Common myeloid progenitor, CD34-positive (primary cell): ENCODE results near the gene AKNAD1.

Experiments
- CTCF ChIA-PET: fragments of 350-600 bp; sonication (Branson Sonifier 250); formaldehyde crosslinking; loops from one replicate; lab custom pipeline; 2021; ENCODE audit warnings: antibody characterized with exemption; lab: Charles Lee
- POLR2A ChIA-PET: fragments of 350-600 bp; sonication (Branson Sonifier 250); formaldehyde crosslinking; loops from one replicate; lab custom pipeline; 2021; ENCODE audit warnings: antibody characterized with exemption; lab: Charles Lee
- DNase-seq, 3 donors: peaks; one replicate each; pipeline versions ENCODE4 v3.0.0 to v3.0.0-alpha.2; 2013
- H3K27ac ChIP-seq, 2 experiments: 1 replicate in 1 of 2; 2 replicates in 1 of 2; pipeline ENCODE4 v1.7.0; 2013; ENCODE audit warnings: inconsistent platforms in 2 of 2, low read length in 2 of 2, mild to moderate bottlenecking in 2 of 2, low read depth in 1 of 2, moderate library complexity in 1 of 2; ENCODE audit not compliant: severe bottlenecking in 2 of 2, insufficient read depth in 1 of 2, poor library complexity in 1 of 2
- H3K27me3 ChIP-seq, 5 experiments: replicated peaks in 2 of 5; 1 replicate in 3 of 5; 2 replicates in 2 of 5; pipeline versions ENCODE4 v1.6.1 to v1.7.0; 2013; ENCODE audit warnings: low read length in 4 of 5, mild to moderate bottlenecking in 2 of 5, moderate library complexity in 2 of 5, inconsistent platforms in 1 of 5; ENCODE audit not compliant: insufficient read depth in 5 of 5, control insufficient read depth in 4 of 5
- H3K36me3 ChIP-seq, 4 experiments: 1 replicate in 2 of 4; 2 replicates in 2 of 4; pipeline versions ENCODE4 v1.6.1 to v1.7.0; 2013; ENCODE audit warnings: low read length in 3 of 4, control low read depth in 1 of 4, mild to moderate bottlenecking in 1 of 4; ENCODE audit not compliant: control insufficient read depth in 4 of 4, insufficient read depth in 4 of 4
- H3K4me1 ChIP-seq, 4 experiments: 1 replicate in 3 of 4; 2 replicates in 1 of 4; pipeline versions ENCODE4 v1.6.1 to v1.7.1; 2013; ENCODE audit warnings: low read length in 3 of 4, mild to moderate bottlenecking in 3 of 4, control low read depth in 1 of 4, inconsistent platforms in 1 of 4, moderate library complexity in 1 of 4; ENCODE audit not compliant: control insufficient read depth in 4 of 4, insufficient read depth in 4 of 4; ENCODE audit errors: control extremely low read depth in 1 of 4
- H3K4me3 ChIP-seq, 7 experiments: 1 replicate in 4 of 7; 2 replicates in 3 of 7; pipeline versions ENCODE4 v1.5.1 to v1.7.0; 2013; ENCODE audit warnings: mild to moderate bottlenecking in 7 of 7, low read length in 6 of 7, moderate library complexity in 6 of 7, inconsistent platforms in 2 of 7, low read depth in 2 of 7, control low read depth in 1 of 7; ENCODE audit not compliant: insufficient read depth in 4 of 7, control insufficient read depth in 1 of 7; ENCODE audit errors: extremely low read depth in 1 of 7
- H3K9me3 ChIP-seq, 5 experiments: 1 replicate in 4 of 5; 2 replicates in 1 of 5; pipeline versions ENCODE4 v1.6.1 to v1.7.1; 2013; ENCODE audit warnings: low read length in 4 of 5, mild to moderate bottlenecking in 2 of 5, inconsistent platforms in 1 of 5, low read depth in 1 of 5, moderate library complexity in 1 of 5; ENCODE audit not compliant: control insufficient read depth in 4 of 5, insufficient read depth in 2 of 5; ENCODE audit errors: control extremely low read depth in 1 of 5
- WGBS: methylation state at CpG from one replicate; pipeline ENCODE4 v1.1.5; 2013; ENCODE audit not compliant: insufficient coverage; 5-methylcytosine and 5-hydroxymethylcytosine counted together

AKNAD1 gene

GRCh38 chr1:108815566-108815965 is 41.3 kb downstream of the AKNAD1 start:
- CTCF ChIA-PET: no interaction called here
- no peaks in the 10 kb centered on the region for H3K9me3 ChIP-seq
- POLR2A ChIA-PET: no interaction called here
- no peaks in the 10 kb centered on the region for H3K27me3 ChIP-seq
- H3K36me3 ChIP-seq: peaks cover 0 to 5% (median 4%) of the 10 kb centered on the region in 4 experiments
- H3K4me3 ChIP-seq: no peak overlapping the region
- H3K27ac ChIP-seq: no peak overlapping the region
- H3K4me1 ChIP-seq: peaks cover 0 to 7% (median 4%) of the 10 kb centered on the region in 4 experiments
- no peak for DNase-seq

DNA sequence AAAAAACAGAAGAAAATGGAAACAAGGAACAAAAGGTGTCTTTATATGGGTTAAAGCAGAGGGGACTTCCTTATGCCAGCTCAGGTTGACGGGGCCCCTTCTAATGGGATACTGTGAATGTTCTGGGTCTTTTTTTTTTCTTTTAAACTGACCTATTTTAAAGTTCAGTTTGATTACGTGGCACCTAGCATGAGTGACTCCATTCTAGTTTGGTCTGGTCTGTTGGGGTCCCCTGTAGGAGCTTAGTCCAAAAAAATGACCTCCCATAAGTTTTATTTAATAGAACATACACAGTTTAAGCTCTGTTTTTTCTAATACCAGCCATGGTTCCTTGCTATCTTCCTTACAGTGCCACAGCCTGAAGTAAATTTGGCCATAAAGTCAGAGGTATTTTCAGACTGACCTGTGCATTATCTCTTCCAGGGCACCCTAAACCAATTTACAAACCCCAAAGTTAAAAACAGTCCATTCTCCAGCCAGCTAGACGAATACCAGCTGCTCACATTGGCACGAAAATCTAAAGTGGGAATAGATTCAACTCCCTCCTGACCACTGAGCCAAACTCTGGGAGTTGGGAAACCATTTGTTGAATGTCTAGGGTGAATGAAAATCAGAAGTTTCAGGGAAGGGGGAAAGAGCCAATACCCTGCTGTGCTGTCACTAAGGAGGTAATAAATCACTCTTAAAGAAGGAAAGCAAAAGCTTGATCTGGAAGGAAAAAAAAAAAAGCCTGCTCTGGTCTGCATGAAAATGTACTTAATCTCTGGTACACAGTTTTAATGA is 42.4 kb downstream of the AKNAD1 start:
- ChIA-PET POLR2A (no interaction called here), CTCF (interaction anchor here (0.8 to 1.4 kb wide), 3 partner anchors 9 to 84 kb away, joined by 3 to 4 read pairs (median 3); no protein-coding TSS in a partner anchor)
- no peaks in the 10 kb centered on the region for H3K27me3 ChIP-seq
- H3K9me3 ChIP-seq: no peaks in the 10 kb centered on the region
- DNase-seq: peak in 2 of 3 donors; percentile 26 to 32
- no peak overlapping the region for H3K27ac ChIP-seq
- peaks cover 3 to 10% (median 4%) of the 10 kb centered on the region in 4 experiments for H3K36me3 ChIP-seq
- WGBS: no CpG with 5 or more reads among the region's 4 CpGs
- H3K4me3 ChIP-seq: no peak overlapping the region
- peaks cover 0 to 7% (median 4%) of the 10 kb centered on the region in 4 experiments for H3K4me1 ChIP-seq

- H3K36me3 ChIP-seq: peaks cover 7 to 13% (median 9%) of the 10 kb centered on the region in 4 experiments
- WGBS: 100% methylated on average over 2 of the region's 2 CpGs
- peaks cover 0 to 7% (median 4%) of the 10 kb centered on the region in 4 experiments for H3K4me1 ChIP-seq
- H3K27ac ChIP-seq: no peak overlapping the region
- no peaks in the 10 kb centered on the region for H3K9me3 ChIP-seq
- CTCF ChIA-PET: interaction anchor here (1.1 to 1.4 kb wide), 2 partner anchors 14 to 83 kb away, joined by 3 read pairs; no protein-coding TSS in a partner anchor
- DNase-seq: no peak
- no peak overlapping the region for H3K4me3 ChIP-seq
- POLR2A ChIA-PET: no interaction called here
- no peaks in the 10 kb centered on the region for H3K27me3 ChIP-seq
These were observed 43.6 kb downstream of the AKNAD1 start for GRCh38 chr1:108813326-108813725.

GRCh38 chr1:108811611-108812010 is 45.3 kb downstream of the AKNAD1 start:
- no CpG with 5 or more reads among the region's 3 CpGs for WGBS
- H3K27ac ChIP-seq: no peak overlapping the region
- H3K9me3 ChIP-seq: no peaks in the 10 kb centered on the region
- no peak for DNase-seq
- no peaks in the 10 kb centered on the region for H3K27me3 ChIP-seq
- CTCF ChIA-PET: interaction anchor here (1.3 kb wide), 1 partner anchor 11 kb away, joined by 4 read pairs; no protein-coding TSS in a partner anchor
- peaks cover 10 to 29% (median 12%) of the 10 kb centered on the region in 4 experiments for H3K36me3 ChIP-seq
- H3K4me3 ChIP-seq: no peak overlapping the region
- POLR2A ChIA-PET: no interaction called here
- peaks cover 0 to 7% (median 4%) of the 10 kb centered on the region in 4 experiments for H3K4me1 ChIP-seq

- H3K4me3 ChIP-seq: no peak overlapping the region
- ChIA-PET POLR2A (no interaction called here), CTCF (no interaction called here)
- H3K27me3 ChIP-seq: no peaks in the 10 kb centered on the region
- no peak overlapping the region for H3K27ac ChIP-seq
- H3K9me3 ChIP-seq: no peaks in the 10 kb centered on the region
- H3K36me3 ChIP-seq: peaks cover 19 to 53% (median 30%) of the 10 kb centered on the region in 4 experiments
- no peaks in the 10 kb centered on the region for H3K4me1 ChIP-seq
- WGBS: 100% methylated on average over 3 of the region's 4 CpGs
- DNase-seq: no peak
These were observed 48.5 kb downstream of the AKNAD1 start for GRCh38 chr1:108808438-108808837.

- CTCF ChIA-PET: interaction anchor here (1.7 kb wide), 1 partner anchor 25 kb away, joined by 6 read pairs; no protein-coding TSS in a partner anchor
- Histone ChIP-seq H3K27ac (no peak overlapping the region), H3K36me3 (peaks cover 28 to 85% (median 42%) of the 10 kb centered on the region in 4 experiments), H3K4me1 (no peaks in the 10 kb centered on the region), H3K9me3 (peaks cover 0 to 3% (median 0%) of the 10 kb centered on the region in 5 experiments), H3K4me3 (no peak overlapping the region), H3K27me3 (no peaks in the 10 kb centered on the region)
- no peak for DNase-seq
- 96% methylated on average over 11 of the region's 11 CpGs for WGBS
- POLR2A ChIA-PET: no interaction called here
These were observed 53.3 kb downstream of the AKNAD1 start for GRCh38 chr1:108803548-108803947.

DNA sequence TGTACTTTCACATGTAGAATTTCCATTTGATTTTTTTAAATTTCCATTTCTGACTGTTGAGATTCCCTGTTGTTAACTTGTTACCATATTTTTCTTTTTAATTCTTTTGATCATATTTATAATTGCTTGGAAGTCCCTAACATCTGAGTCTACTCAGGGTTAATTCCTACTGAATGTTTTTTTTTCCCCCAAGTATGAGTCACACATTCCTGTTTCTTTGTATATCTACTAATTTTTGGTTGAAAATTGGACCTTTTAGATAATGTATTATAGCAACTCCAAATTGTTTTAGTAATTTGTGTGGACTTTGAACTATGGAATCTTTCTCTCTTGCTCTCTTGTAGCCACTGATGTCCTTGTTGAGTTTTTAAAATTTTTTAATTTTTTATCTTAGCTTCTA is 55.8 kb downstream of the AKNAD1 start:
- ChIA-PET POLR2A (no interaction called here), CTCF (interaction anchor here (0.9 to 1.3 kb wide), 2 partner anchors 27 to 47 kb away, joined by 4 to 5 read pairs; no protein-coding TSS in a partner anchor)
- DNase-seq: no peak
- H3K27ac ChIP-seq: no peak overlapping the region
- no peaks in the 10 kb centered on the region for H3K27me3 ChIP-seq
- peaks cover 33 to 85% (median 38%) of the 10 kb centered on the region in 4 experiments for H3K36me3 ChIP-seq
- peaks cover 0 to 3% (median 0%) of the 10 kb centered on the region in 5 experiments for H3K9me3 ChIP-seq
- H3K4me1 ChIP-seq: no peaks in the 10 kb centered on the region
- H3K4me3 ChIP-seq: no peak overlapping the region
